ENCODE measurements around the gene SERPINI2.
"Not testable (repeated sequence)": the region's sequence is repeated elsewhere in the genome, so short reads cannot be mapped to it uniquely, and the experiment has no call there.

The SERPINI2 gene

GRCh38 chr3:167450675-167451074, 23.2 kb downstream of the SERPINI2 start:
- Histone ChIP-seq H3K79me2 (ENCODE audit: control insufficient read depth, insufficient read depth, low read length, unreplicated experiment) (no peaks in the 10 kb centered on the region), H2AFZ (ENCODE audit: low read length, unreplicated experiment) (no peak overlapping the region), H3K36me3 (ENCODE audit: insufficient read depth, low read length) (no peaks in the 10 kb centered on the region), H3K27me3 (ENCODE audit: insufficient read depth, low read length) (no peaks in the 10 kb centered on the region), H3K27ac (ENCODE audit: low read depth, low read length) (no peak overlapping the region), H3K4me1 (ENCODE audit: control insufficient read depth, insufficient read depth, low read length, unreplicated experiment) (no peaks in the 10 kb centered on the region), H3K4me3 (ENCODE audit: low read depth, low read length) (no peak overlapping the region)

GRCh38 chr3:167450195-167450594, 23.6 kb downstream of the SERPINI2 start:
- Histone ChIP-seq H3K36me3 (ENCODE audit: insufficient read depth, low read length) (no peaks in the 10 kb centered on the region), H2AFZ (ENCODE audit: low read length, unreplicated experiment) (no peak overlapping the region), H3K27me3 (ENCODE audit: insufficient read depth, low read length) (no peaks in the 10 kb centered on the region), H3K27ac (ENCODE audit: low read depth, low read length) (no peak overlapping the region), H3K4me3 (ENCODE audit: low read depth, low read length) (no peak overlapping the region), H3K4me1 (ENCODE audit: control insufficient read depth, insufficient read depth, low read length, unreplicated experiment) (no peaks in the 10 kb centered on the region), H3K79me2 (ENCODE audit: control insufficient read depth, insufficient read depth, low read length, unreplicated experiment) (no peaks in the 10 kb centered on the region)

- Histone ChIP-seq H3K4me1 (ENCODE audit: control insufficient read depth, insufficient read depth, low read length, unreplicated experiment) (no peaks in the 10 kb centered on the region), H3K79me2 (ENCODE audit: control insufficient read depth, insufficient read depth, low read length, unreplicated experiment) (no peaks in the 10 kb centered on the region), H3K27me3 (ENCODE audit: insufficient read depth, low read length) (no peaks in the 10 kb centered on the region), H3K4me3 (ENCODE audit: low read depth, low read length) (no peak overlapping the region), H3K27ac (ENCODE audit: low read depth, low read length) (no peak overlapping the region), H2AFZ (ENCODE audit: low read length, unreplicated experiment) (no peak overlapping the region), H3K36me3 (ENCODE audit: insufficient read depth, low read length) (no peaks in the 10 kb centered on the region)
Observed at GRCh38 chr3:167445491-167445890, 28.4 kb downstream of the SERPINI2 start.

GRCh38 chr3:167441256-167441655, 32.6 kb downstream of the SERPINI2 start:
- H3K4me3 ChIP-seq (ENCODE audit: low read depth, low read length): no peak overlapping the region
- no peaks in the 10 kb centered on the region for H3K36me3 ChIP-seq (ENCODE audit: insufficient read depth, low read length)
- no peak overlapping the region for H2AFZ ChIP-seq (ENCODE audit: low read length, unreplicated experiment)
- no peaks in the 10 kb centered on the region for H3K79me2 ChIP-seq (ENCODE audit: control insufficient read depth, insufficient read depth, low read length, unreplicated experiment)
- H3K4me1 ChIP-seq (ENCODE audit: control insufficient read depth, insufficient read depth, low read length, unreplicated experiment): no peaks in the 10 kb centered on the region
- H3K27me3 ChIP-seq (ENCODE audit: insufficient read depth, low read length): no peaks in the 10 kb centered on the region
- H3K27ac ChIP-seq (ENCODE audit: low read depth, low read length): no peak overlapping the region

GRCh38 chr3:167437428-167438139, 36.3 kb downstream of the SERPINI2 start:
- H3K36me3 ChIP-seq (ENCODE audit: insufficient read depth, low read length): no peaks in the 10 kb centered on the region
- no peaks in the 10 kb centered on the region for H3K27me3 ChIP-seq (ENCODE audit: insufficient read depth, low read length)
- no peak overlapping the region for H3K4me3 ChIP-seq (ENCODE audit: low read depth, low read length)
- no peaks in the 10 kb centered on the region for H3K79me2 ChIP-seq (ENCODE audit: control insufficient read depth, insufficient read depth, low read length, unreplicated experiment)
- H3K27ac ChIP-seq (ENCODE audit: low read depth, low read length): no peak overlapping the region
- H2AFZ ChIP-seq (ENCODE audit: low read length, unreplicated experiment): no peak overlapping the region
- H3K4me1 ChIP-seq (ENCODE audit: control insufficient read depth, insufficient read depth, low read length, unreplicated experiment): no peaks in the 10 kb centered on the region

GRCh38 chr3:167426962-167427361, 46.9 kb downstream of the SERPINI2 start:
- H3K27me3 ChIP-seq (ENCODE audit: insufficient read depth, low read length); H3K27ac ChIP-seq (ENCODE audit: low read depth, low read length); H3K79me2 ChIP-seq (ENCODE audit: control insufficient read depth, insufficient read depth, low read length, unreplicated experiment); H3K4me3 ChIP-seq (ENCODE audit: low read depth, low read length); H2AFZ ChIP-seq (ENCODE audit: low read length, unreplicated experiment); H3K36me3 ChIP-seq (ENCODE audit: insufficient read depth, low read length); H3K4me1 ChIP-seq (ENCODE audit: control insufficient read depth, insufficient read depth, low read length, unreplicated experiment): not testable (repeated sequence)

GRCh38 chr3:167422396-167422795, 51.4 kb downstream of the SERPINI2 start:
- not testable (repeated sequence) for H3K4me3 ChIP-seq (ENCODE audit: low read depth, low read length); H3K36me3 ChIP-seq (ENCODE audit: insufficient read depth, low read length); H3K4me1 ChIP-seq (ENCODE audit: control insufficient read depth, insufficient read depth, low read length, unreplicated experiment); H2AFZ ChIP-seq (ENCODE audit: low read length, unreplicated experiment); H3K79me2 ChIP-seq (ENCODE audit: control insufficient read depth, insufficient read depth, low read length, unreplicated experiment); H3K27me3 ChIP-seq (ENCODE audit: insufficient read depth, low read length); H3K27ac ChIP-seq (ENCODE audit: low read depth, low read length)

- no peak overlapping the region for H3K27ac ChIP-seq (ENCODE audit: low read depth, low read length)
- H3K4me1 ChIP-seq (ENCODE audit: control insufficient read depth, insufficient read depth, low read length, unreplicated experiment): no peaks in the 10 kb centered on the region
- no peaks in the 10 kb centered on the region for H3K79me2 ChIP-seq (ENCODE audit: control insufficient read depth, insufficient read depth, low read length, unreplicated experiment)
- no peaks in the 10 kb centered on the region for H3K36me3 ChIP-seq (ENCODE audit: insufficient read depth, low read length)
- no peak overlapping the region for H3K4me3 ChIP-seq (ENCODE audit: low read depth, low read length)
- H3K27me3 ChIP-seq (ENCODE audit: insufficient read depth, low read length): no peaks in the 10 kb centered on the region
- H2AFZ ChIP-seq (ENCODE audit: low read length, unreplicated experiment): no peak overlapping the region
Observed at GRCh38 chr3:167409611-167410010, 64.2 kb downstream of the SERPINI2 start.

- H3K79me2 ChIP-seq (ENCODE audit: control insufficient read depth, insufficient read depth, low read length, unreplicated experiment): no peaks in the 10 kb centered on the region
- H3K4me1 ChIP-seq (ENCODE audit: control insufficient read depth, insufficient read depth, low read length, unreplicated experiment): no peaks in the 10 kb centered on the region
- no peak overlapping the region for H3K27ac ChIP-seq (ENCODE audit: low read depth, low read length)
- H3K4me3 ChIP-seq (ENCODE audit: low read depth, low read length): no peak overlapping the region
- no peaks in the 10 kb centered on the region for H3K36me3 ChIP-seq (ENCODE audit: insufficient read depth, low read length)
- no peak overlapping the region for H2AFZ ChIP-seq (ENCODE audit: low read length, unreplicated experiment)
- H3K27me3 ChIP-seq (ENCODE audit: insufficient read depth, low read length): no peaks in the 10 kb centered on the region
Observed at GRCh38 chr3:167406876-167407492, 66.9 kb downstream of the SERPINI2 start.

GRCh38 chr3:167397826-167398225, 76.0 kb downstream of the SERPINI2 start:
- H3K27ac ChIP-seq (ENCODE audit: low read depth, low read length): no peak overlapping the region
- H3K4me3 ChIP-seq (ENCODE audit: low read depth, low read length): no peak overlapping the region
- no peaks in the 10 kb centered on the region for H3K79me2 ChIP-seq (ENCODE audit: control insufficient read depth, insufficient read depth, low read length, unreplicated experiment)
- H3K4me1 ChIP-seq (ENCODE audit: control insufficient read depth, insufficient read depth, low read length, unreplicated experiment): no peaks in the 10 kb centered on the region
- no peaks in the 10 kb centered on the region for H3K36me3 ChIP-seq (ENCODE audit: insufficient read depth, low read length)
- no peaks in the 10 kb centered on the region for H3K27me3 ChIP-seq (ENCODE audit: insufficient read depth, low read length)
- no peak overlapping the region for H2AFZ ChIP-seq (ENCODE audit: low read length, unreplicated experiment)

GRCh38 chr3:167396075-167396474, 77.8 kb downstream of the SERPINI2 start:
- Histone ChIP-seq H3K4me1 (ENCODE audit: control insufficient read depth, insufficient read depth, low read length, unreplicated experiment) (no peaks in the 10 kb centered on the region), H3K36me3 (ENCODE audit: insufficient read depth, low read length) (no peaks in the 10 kb centered on the region), H3K79me2 (ENCODE audit: control insufficient read depth, insufficient read depth, low read length, unreplicated experiment) (no peaks in the 10 kb centered on the region), H3K27ac (ENCODE audit: low read depth, low read length) (no peak overlapping the region), H3K4me3 (ENCODE audit: low read depth, low read length) (no peak overlapping the region), H3K27me3 (ENCODE audit: insufficient read depth, low read length) (no peaks in the 10 kb centered on the region), H2AFZ (ENCODE audit: low read length, unreplicated experiment) (no peak overlapping the region)
